ENCODE results near the gene ALDH6A1. TPM values are rescaled to one million over a fixed set of nuclear protein-coding genes. Genes with fewer than 3 reads are reported as not detected.

ALDH6A1 gene
- total RNA-seq, 2 donors from 2014 or later: 31.5 to 46.8 TPM

DNA sequence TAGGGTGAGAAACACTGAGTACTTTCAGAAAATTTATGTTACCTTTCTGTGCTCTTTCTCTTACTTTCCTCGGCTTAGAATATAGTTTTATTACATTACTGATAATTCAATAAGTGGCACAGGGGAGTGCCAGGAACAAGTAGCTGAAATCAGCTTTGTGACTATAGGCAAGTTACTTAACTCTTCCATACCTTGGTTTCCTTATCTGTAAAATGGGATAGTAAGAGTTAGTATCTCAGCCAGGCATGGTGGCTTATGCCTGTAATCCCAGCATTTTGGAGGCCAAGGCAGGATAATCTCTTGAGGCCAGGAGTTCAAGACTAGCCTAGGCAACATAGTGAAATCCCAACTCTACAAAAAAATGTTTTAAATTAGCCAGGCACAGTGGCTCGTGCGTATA, 49.7 kb downstream of the ALDH6A1 start:
- Mint-ChIP-seq H3K4me3 (no peak overlapping the region), H3K36me3 (ENCODE audit: insufficient read depth in 2 of 2) (no peaks in the 10 kb centered on the region), H3K9me3 (no peaks in the 10 kb centered on the region), H3K27ac (no peak overlapping the region), H3K27me3 (ENCODE audit: low read depth) (no peaks in the 10 kb centered on the region), H3K4me1 (ENCODE audit: low read depth) (no peaks in the 10 kb centered on the region)
- ATAC-seq (replicated peaks in 1 of 2): no peak
- DNase-seq: no peak

DNA sequence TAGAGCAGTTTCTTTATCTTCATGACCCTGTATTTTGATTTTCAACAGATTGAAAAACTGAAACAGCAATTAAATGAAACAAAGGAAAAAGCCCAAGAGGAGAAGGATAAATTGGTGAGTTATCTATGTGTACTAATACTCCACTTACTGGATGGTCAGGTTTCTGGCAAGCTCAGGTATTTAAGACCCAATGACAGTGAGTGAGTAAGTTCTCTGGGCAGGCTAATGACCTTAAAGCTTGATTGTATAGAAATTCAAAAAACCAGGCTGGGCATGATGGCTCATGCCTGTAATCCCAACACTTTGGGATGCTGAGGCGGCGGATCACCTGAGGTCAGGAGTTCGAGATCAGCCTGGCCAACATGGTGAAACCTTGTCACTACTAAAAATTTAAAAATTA, 55.1 kb downstream of the ALDH6A1 start:
- ATAC-seq (replicated peaks in 1 of 2) (no peak), DNase-seq (no peak)
- Mint-ChIP-seq H3K9me3 (no peaks in the 10 kb centered on the region), H3K4me1 (ENCODE audit: low read depth) (no peaks in the 10 kb centered on the region), H3K27ac (no peak overlapping the region), H3K4me3 (no peak overlapping the region), H3K36me3 (ENCODE audit: insufficient read depth in 2 of 2) (no peaks in the 10 kb centered on the region), H3K27me3 (ENCODE audit: low read depth) (no peaks in the 10 kb centered on the region)

DNA sequence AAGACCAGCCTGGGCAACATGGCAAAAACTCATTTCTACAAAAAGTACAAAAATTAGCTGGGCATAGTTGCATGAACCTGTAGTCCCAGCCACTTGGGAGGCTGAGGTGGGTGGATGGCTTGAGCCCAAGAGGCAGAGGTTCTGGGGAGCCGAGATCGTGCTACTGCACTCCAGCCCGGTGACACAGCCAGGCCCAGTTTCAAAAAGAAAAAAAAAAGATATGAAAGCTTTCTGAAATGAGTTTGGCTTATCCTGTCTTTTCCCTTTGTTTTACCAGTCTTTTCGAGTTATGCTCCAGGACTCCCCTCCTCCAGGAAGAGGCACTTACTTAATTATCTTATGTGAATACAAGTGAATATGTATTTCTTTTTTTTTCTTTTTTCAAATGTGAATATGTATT, 61.9 kb downstream of the ALDH6A1 start:
- Mint-ChIP-seq H3K4me3 (no peak overlapping the region), H3K27me3 (ENCODE audit: low read depth) (no peaks in the 10 kb centered on the region), H3K36me3 (ENCODE audit: insufficient read depth in 2 of 2) (peaks cover 0 to 1% of the 10 kb centered on the region in 2 donors), H3K27ac (no peak overlapping the region), H3K9me3 (no peaks in the 10 kb centered on the region), H3K4me1 (ENCODE audit: low read depth) (peaks cover 21% of the 10 kb centered on the region)
- DNase-seq (no peak), ATAC-seq (replicated peaks in 1 of 2) (no peak)

DNA sequence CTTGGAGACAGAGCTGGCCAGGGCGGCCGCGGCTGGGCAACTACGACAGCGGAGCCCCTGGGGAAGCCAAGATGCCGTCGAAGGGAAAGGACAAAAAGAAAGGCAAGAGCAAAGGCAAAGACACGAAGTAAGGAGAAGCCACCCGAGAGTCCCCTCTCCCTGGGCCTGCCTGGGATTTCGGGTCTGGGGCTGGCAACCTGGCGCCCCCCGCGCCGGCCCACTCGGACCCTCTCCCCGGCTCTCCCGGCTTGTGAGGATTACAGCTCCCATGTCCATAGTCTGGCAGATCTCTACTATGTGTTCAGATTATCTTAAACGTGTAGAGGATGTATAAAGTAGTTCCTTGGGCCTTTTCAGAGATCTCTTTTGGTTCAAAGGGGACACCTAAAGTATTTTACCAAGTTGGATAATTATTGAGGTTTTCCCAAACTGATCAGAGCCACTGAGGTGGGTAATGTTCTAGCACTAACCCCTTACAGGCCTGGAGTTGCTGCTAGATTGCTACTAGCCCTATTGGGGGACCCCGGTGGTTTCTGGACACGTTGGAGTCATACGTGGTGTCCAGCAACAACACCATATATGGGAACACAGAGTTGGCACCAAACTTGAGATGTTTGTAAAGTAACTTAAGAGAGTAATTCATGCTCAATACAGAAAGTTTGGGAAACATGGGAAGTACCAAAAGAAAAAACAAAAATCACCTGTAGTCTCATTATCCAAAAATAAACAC, 64.7 kb downstream of the ALDH6A1 start:
- Mint-ChIP-seq H3K4me3 (peak overlapping the region; percentile 82 to 94), H3K4me1 (ENCODE audit: low read depth) (peaks cover 27% of the 10 kb centered on the region), H3K9me3 (no peaks in the 10 kb centered on the region), H3K36me3 (ENCODE audit: insufficient read depth in 2 of 2) (peaks cover 0 to 1% of the 10 kb centered on the region in 2 donors), H3K27me3 (ENCODE audit: low read depth) (no peaks in the 10 kb centered on the region), H3K27ac (peak overlapping the region; percentile 47)
- ATAC-seq (replicated peaks in 1 of 2) (no peak), DNase-seq (no peak)

DNA sequence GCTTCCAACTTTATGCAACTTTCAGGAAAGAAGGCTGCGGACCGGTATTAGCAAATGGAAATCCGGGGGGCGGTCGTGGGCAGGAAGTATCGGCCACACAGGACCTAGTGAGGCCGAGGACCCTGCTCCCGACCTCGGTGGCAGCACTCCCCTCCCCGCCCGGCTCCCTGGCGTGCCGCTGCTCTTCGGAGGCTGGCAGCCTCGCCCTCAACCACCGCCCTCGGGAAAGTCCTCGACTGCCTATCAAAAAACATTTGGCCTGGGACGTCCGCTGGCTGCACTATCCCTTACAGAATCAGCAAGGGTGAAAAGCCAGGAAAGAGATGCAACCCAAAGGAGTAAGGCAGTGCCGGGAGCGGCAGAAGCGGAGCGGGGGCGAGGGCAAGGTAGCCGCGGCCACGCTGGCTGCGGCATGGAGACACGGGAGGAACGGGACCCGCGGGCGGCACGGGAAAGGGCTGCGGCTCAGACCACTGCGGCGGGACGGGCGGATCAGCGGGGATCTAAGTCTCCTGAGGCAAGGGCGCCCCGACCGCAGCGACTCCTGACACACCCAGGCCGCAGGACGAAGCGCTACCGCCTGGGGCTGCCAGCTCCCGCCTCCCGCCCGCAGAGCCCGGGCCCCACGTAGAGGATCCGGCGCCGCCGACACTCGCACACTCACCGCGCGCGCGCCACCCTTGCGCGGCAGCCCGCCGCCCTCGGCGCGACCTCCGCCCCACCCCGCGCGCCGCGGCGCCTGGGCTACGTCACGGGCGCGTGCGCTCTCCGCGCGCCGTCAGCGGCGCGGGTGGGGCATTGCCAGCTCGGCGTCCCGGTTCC, 65.5 kb downstream of the ALDH6A1 start, which contains the start of the genes BBOF1 and ENTPD5:
BBOF1 (plus strand) TSS at position 764 of the 822 bp plus-strand sequence. CDS start 130 bp downstream, outside the sequence.
ENTPD5 (minus strand) TSS at position 703 of the 822 bp plus-strand sequence. CDS start 31,186 bp downstream, outside the sequence.
- Mint-ChIP-seq H3K4me1 (ENCODE audit: low read depth) (peaks cover 27% of the 10 kb centered on the region), H3K4me3 (peak within 1 kb of the TSS; percentile 94 to 98), H3K36me3 (ENCODE audit: insufficient read depth in 2 of 2) (peaks cover 0 to 1% of the 10 kb centered on the region in 2 donors), H3K27ac (peak within 1 kb of the TSS; percentile 97), H3K27me3 (ENCODE audit: low read depth) (no peaks in the 10 kb centered on the region), H3K9me3 (no peaks in the 10 kb centered on the region)
- peak; percentile 97 to 98 for ATAC-seq (replicated peaks in 1 of 2)
- peak; percentile 89 for DNase-seq

DNA sequence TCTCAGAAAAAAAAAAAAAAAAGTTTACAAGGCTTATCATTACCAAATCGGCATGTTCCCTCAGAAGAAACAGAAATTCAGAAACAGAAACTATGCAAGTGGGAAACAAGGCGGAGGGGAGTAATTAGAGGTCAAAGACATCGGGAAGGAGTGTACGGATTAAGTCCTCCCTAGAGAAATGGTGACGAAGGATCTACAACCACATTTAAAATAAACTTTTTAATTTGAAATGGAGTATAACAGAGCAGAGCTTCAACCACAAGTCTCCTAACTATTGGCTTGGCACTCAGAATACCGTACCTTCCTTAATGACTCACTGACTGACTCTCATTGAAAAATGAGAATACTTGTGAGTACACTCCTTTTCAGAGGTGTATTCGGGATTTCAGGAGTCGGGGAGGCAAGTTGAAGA, 66.1 kb downstream of the ALDH6A1 start:
- Mint-ChIP-seq H3K4me3 (peak overlapping the region; percentile 94 to 98), H3K9me3 (no peaks in the 10 kb centered on the region), H3K27me3 (ENCODE audit: low read depth) (no peaks in the 10 kb centered on the region), H3K4me1 (ENCODE audit: low read depth) (peaks cover 27% of the 10 kb centered on the region), H3K27ac (peak overlapping the region; percentile 97), H3K36me3 (ENCODE audit: insufficient read depth in 2 of 2) (peaks cover 0 to 1% of the 10 kb centered on the region in 2 donors)
- DNase-seq (no peak), ATAC-seq (replicated peaks in 1 of 2) (peak; percentile 13 to 31)

DNA sequence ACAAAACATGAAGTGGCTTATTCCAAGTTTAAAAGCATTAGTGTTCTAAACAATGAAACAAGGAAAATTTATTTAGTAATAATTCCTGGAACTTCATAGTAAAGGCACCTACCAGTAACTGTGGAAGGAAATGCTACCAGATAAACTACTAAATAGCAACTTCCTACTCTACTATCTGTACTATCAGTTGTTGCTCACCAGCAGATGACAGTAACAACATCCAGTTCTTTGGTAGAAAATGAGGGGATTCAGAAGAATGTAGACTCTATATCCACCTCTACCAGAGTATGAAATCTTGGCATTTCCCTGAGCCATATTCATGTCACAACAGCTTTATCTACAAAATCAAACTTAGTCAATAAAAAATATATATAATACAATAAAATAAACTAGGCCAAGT, 68.3 kb downstream of the ALDH6A1 start:
- Mint-ChIP-seq H3K4me3 (no peak overlapping the region), H3K4me1 (ENCODE audit: low read depth) (peaks cover 27% of the 10 kb centered on the region), H3K27me3 (ENCODE audit: low read depth) (no peaks in the 10 kb centered on the region), H3K27ac (no peak overlapping the region), H3K36me3 (ENCODE audit: insufficient read depth in 2 of 2) (peaks cover 0 to 1% of the 10 kb centered on the region in 2 donors), H3K9me3 (no peaks in the 10 kb centered on the region)
- DNase-seq (no peak), ATAC-seq (replicated peaks in 1 of 2) (no peak)

DNA sequence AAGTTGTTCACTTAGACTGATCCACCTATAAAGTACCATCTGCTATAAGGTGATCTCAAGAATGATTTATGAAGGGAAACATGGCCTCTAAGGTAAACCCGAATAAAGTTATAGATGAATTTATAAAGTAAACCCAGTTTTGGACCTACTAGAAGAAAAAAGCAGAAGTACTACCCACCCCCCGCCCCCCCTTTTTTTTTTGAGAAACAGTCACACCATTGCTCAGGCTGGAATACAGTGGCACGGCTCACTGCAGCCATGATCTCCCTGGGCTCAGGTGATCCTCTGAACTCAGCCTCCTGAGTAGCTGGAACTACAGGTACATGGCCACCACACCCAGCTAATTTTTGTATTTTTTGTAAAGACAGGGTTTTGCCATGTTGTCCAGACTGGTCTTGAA, 69.1 kb downstream of the ALDH6A1 start:
- H3K27ac Mint-ChIP-seq: no peak overlapping the region

DNA sequence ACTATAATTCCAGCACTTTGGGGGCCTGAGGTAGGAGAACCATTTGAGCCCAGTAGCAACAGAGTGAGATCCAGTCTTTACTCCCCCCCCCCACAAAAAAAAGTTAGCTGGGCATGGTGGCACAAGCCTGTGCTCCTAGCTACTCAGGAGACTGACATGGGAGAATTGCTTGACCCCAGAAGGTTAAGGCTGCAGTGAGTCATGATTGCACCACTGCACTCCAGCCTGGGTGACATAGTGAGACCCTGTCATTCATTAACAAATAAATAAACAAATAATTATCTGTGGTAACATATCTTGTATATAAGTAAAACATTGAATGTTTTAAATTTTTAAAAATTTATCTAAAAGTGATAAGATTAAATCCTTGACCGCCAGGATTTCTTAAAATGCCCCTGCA, 70.0 kb downstream of the ALDH6A1 start:
- Mint-ChIP-seq H3K36me3 (ENCODE audit: insufficient read depth in 2 of 2) (peaks cover 0 to 1% of the 10 kb centered on the region in 2 donors), H3K4me3 (no peak overlapping the region), H3K27ac (no peak overlapping the region), H3K27me3 (ENCODE audit: low read depth) (no peaks in the 10 kb centered on the region), H3K4me1 (ENCODE audit: low read depth) (peaks cover 17% of the 10 kb centered on the region), H3K9me3 (no peaks in the 10 kb centered on the region)
- ATAC-seq (replicated peaks in 1 of 2) (no peak), DNase-seq (no peak)

More for the DNA sequence above, 69.1 kb downstream of the ALDH6A1 start:
- ATAC-seq (replicated peaks in 1 of 2) (no peak), DNase-seq (no peak)
- Mint-ChIP-seq H3K27me3 (ENCODE audit: low read depth) (no peaks in the 10 kb centered on the region), H3K4me1 (ENCODE audit: low read depth) (peaks cover 26% of the 10 kb centered on the region), H3K4me3 (no peak overlapping the region), H3K36me3 (ENCODE audit: insufficient read depth in 2 of 2) (peaks cover 0 to 1% of the 10 kb centered on the region in 2 donors), H3K9me3 (no peaks in the 10 kb centered on the region)

DNA sequence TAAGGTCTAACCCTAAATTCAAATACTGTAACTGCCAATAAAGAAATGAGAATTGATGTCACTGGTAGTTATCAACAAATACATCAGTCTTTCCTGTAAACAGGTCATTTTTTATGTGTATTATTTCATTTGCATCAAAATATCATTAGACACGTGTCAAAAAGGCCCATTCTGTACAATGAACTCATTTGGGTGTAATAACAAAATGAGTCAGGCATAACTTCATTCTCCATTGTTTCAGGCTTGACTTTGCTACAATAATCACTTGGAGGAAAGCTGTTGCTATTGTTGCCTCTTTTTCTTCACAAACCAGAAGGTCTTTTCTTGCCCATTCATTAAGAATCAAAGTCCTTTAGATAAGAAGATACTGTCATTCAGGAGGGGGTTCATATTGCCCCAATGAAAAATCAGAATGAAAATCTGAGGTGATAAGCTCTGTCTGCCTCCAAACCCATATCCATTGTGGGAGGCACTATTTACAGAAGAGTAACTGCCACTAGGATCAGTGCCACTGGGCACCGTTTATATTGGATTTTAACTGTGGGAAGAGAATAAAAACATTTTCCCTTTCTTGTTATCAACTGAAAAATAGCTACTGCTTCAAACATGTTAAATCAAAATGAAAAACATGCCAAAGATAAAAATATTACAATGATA, 75.3 kb downstream of the ALDH6A1 start:
- DNase-seq: no peak
- no peak overlapping the region for H3K27ac Mint-ChIP-seq
- no peaks in the 10 kb centered on the region for H3K4me1 Mint-ChIP-seq (ENCODE audit: low read depth)
- ATAC-seq (replicated peaks in 1 of 2): no peak
- H3K9me3 Mint-ChIP-seq: no peaks in the 10 kb centered on the region
- no peak overlapping the region for H3K4me3 Mint-ChIP-seq
- no peaks in the 10 kb centered on the region for H3K27me3 Mint-ChIP-seq (ENCODE audit: low read depth)
- no peaks in the 10 kb centered on the region for H3K36me3 Mint-ChIP-seq (ENCODE audit: insufficient read depth in 2 of 2)
